Suppressor macrophage (primary cell): Measurements from ENCODE around the gene THAP6.
A peak's percentile ranks its signal among the peaks of the same experiment; 100 is the strongest.
"Not testable (repeated sequence)": the region's sequence is repeated elsewhere in the genome, so short reads cannot be mapped to it uniquely, and the experiment has no call there.

Experiments used
- DNase-seq, 4 experiments: peaks; one replicate each; pipeline ENCODE4 v3.0.0-alpha.2; 2020 to 2022
- total RNA-seq, 17 experiments: gene quantifications; one replicate each; lab custom pipeline; 2026; ENCODE audit warnings: mixed read lengths in 6 of 17, inconsistent platforms in 3 of 17; lab: John Stamatoyannopoulos, UW

The THAP6 gene
- total RNA-seq: 8.3 to 22.1 (median 12.4) reads per million in 17 experiments

- peak; percentile 97 to 99 (median 98) for DNase-seq
Measured at GRCh38 chr4:75514131-75514948, at the start of gene THAP6, which contains the start of gene RCHY1. Gene THAP6 (plus strand): TSS chr4:75514473. CDS start chr4:75515453, 980 bp downstream. Gene RCHY1 (minus strand): TSS chr4:75514403. CDS start chr4:75514286, 117 bp downstream.

- DNase-seq: no peak
Measured at GRCh38 chr4:75469896-75470295, 44.4 kb upstream of the THAP6 start.

- no peak for DNase-seq
Measured at GRCh38 chr4:75470738-75471137, 43.5 kb upstream of the THAP6 start.

GRCh38 chr4:75477201-75477600 lies 37.1 kb upstream of the THAP6 start:
- DNase-seq: no peak

GRCh38 chr4:75484190-75484589 lies 30.1 kb upstream of the THAP6 start:
- DNase-seq: no peak

GRCh38 chr4:75490155-75490554 lies 24.1 kb upstream of the THAP6 start:
- DNase-seq: peak in 1 of 4 experiments; percentile 14

GRCh38 chr4:75494563-75494962 lies 19.7 kb upstream of the THAP6 start:
- DNase-seq: peak; percentile 10 to 74 (median 50)

GRCh38 chr4:75495476-75495875 lies 18.8 kb upstream of the THAP6 start:
- peak in 3 of 4 experiments; percentile 6 to 63 (median 62) for DNase-seq

GRCh38 chr4:75496406-75496805 lies 17.9 kb upstream of the THAP6 start:
- no peak for DNase-seq

GRCh38 chr4:75497133-75497532 lies 17.1 kb upstream of the THAP6 start:
- no peak for DNase-seq

GRCh38 chr4:75498041-75498440 lies 16.2 kb upstream of the THAP6 start:
- DNase-seq: no peak

GRCh38 chr4:75499900-75500299 lies 14.4 kb upstream of the THAP6 start:
- no peak for DNase-seq

- no peak for DNase-seq
Measured at GRCh38 chr4:75502671-75503070, 11.6 kb upstream of the THAP6 start.

GRCh38 chr4:75505630-75506029 lies 8.6 kb upstream of the THAP6 start:
- DNase-seq: no peak

GRCh38 chr4:75509592-75509991 lies 4.7 kb upstream of the THAP6 start:
- DNase-seq: not testable (repeated sequence)

- DNase-seq: peak; percentile 7 to 40 (median 24)
Measured at GRCh38 chr4:75511841-75512240, 2.4 kb upstream of the THAP6 start.

GRCh38 chr4:75512386-75513211 lies 1.7 kb upstream of the THAP6 start:
- DNase-seq: peak; percentile 41 to 62 (median 50)

- DNase-seq: peak; percentile 2 to 17 (median 6)
Measured at GRCh38 chr4:75513526-75514130, 645 bp upstream of the THAP6 start.

- DNase-seq: peak in 2 of 4 experiments; percentile 10 to 18
Measured at GRCh38 chr4:75514949-75515612, 808 bp downstream of the THAP6 start.

GRCh38 chr4:75516144-75516543 lies 1.9 kb downstream of the THAP6 start:
- DNase-seq: no peak

- not testable (repeated sequence) for DNase-seq
Measured at GRCh38 chr4:75519452-75519851, 5.2 kb downstream of the THAP6 start.

- no peak for DNase-seq
Measured at GRCh38 chr4:75525086-75525485, 10.8 kb downstream of the THAP6 start.
